Measurements from ENCODE around the gene DRD2.

Gene DRD2

DNA sequence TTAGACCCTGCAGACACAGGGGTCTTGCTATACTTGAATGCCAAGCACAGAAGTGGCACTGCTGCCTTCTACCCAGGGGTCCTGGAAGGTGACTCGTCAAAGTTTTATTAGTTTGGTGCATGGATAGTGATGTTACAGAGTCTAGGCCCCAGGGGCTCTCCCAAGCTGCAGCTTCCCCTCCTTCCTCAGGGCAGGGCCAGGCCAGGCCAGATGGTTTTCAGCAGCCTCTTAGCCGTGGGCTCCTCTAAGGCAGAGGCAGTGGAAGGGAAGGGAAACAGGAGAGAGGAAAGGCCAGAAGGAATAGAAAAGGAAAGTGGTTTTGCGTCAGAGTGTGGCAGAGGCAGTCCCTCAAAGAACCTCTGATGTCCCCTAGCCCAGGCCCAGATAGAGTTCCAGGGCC lies 65.7 kb downstream of the DRD2 start:
- peaks cover 3% of the 10 kb centered on the region for H3K4me1 ChIP-seq (ENCODE audit: insufficient read depth, insufficient read length)
- no peak for DNase-seq (ENCODE audit: low read depth, low spot score)
- TF ChIP-seq YY1 (IDR thresholded peaks at IDR 0.05; ENCODE audit: insufficient read depth, insufficient read length) (no peak), ZNF274 (IDR thresholded peaks at IDR 0.05; ENCODE audit: low read depth, low read length) (no peak), SUZ12 (IDR thresholded peaks at IDR 0.05; ENCODE audit: extremely low read depth, insufficient read depth, insufficient read length) (no peak)
- no peak overlapping the region for H3K9ac ChIP-seq (ENCODE audit: insufficient read length, low read depth)
- no peaks in the 10 kb centered on the region for H3K36me3 ChIP-seq (ENCODE audit: insufficient read depth, insufficient read length, low read length)
- no peak overlapping the region for H3K4me3 ChIP-seq (ENCODE audit: insufficient read length, low read depth)
- no peaks in the 10 kb centered on the region for H3K9me3 ChIP-seq (ENCODE audit: insufficient read depth, low read length)
- no peaks in the 10 kb centered on the region for H3K27me3 ChIP-seq (ENCODE audit: insufficient read depth, insufficient read length)

DNA sequence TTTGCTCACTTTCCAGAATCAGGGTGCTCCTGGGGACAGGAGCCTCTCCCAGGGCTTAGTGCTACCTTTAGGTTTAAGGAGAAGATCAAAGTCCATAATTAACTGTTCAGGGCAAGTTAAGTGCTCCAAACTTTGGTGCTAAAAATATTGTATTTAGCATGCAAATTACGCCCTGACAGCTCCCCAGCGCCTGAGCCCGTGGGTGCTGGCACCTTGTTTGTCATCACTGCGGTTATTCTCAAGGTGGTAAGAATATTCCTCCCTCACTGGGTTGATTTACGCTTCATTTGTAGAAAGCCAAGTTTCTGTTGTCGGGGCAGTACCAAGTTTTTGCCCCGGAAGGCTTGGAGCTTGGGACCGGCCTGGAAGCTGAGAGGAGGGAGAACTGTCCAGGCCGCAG lies 66.3 kb downstream of the DRD2 start:
- H3K9me3 ChIP-seq (ENCODE audit: insufficient read depth, low read length) = no peaks in the 10 kb centered on the region
- no peak overlapping the region for H3K9ac ChIP-seq (ENCODE audit: insufficient read length, low read depth)
- no peak for DNase-seq (ENCODE audit: low read depth, low spot score)
- H3K4me3 ChIP-seq (ENCODE audit: insufficient read length, low read depth) = no peak overlapping the region
- TF ChIP-seq ZNF274 (IDR thresholded peaks at IDR 0.05; ENCODE audit: low read depth, low read length) (no peak), SUZ12 (IDR thresholded peaks at IDR 0.05; ENCODE audit: extremely low read depth, insufficient read depth, insufficient read length) (no peak), YY1 (IDR thresholded peaks at IDR 0.05; ENCODE audit: insufficient read depth, insufficient read length) (no peak)
- no peaks in the 10 kb centered on the region for H3K36me3 ChIP-seq (ENCODE audit: insufficient read depth, insufficient read length, low read length)
- H3K4me1 ChIP-seq (ENCODE audit: insufficient read depth, insufficient read length) = peaks cover 3% of the 10 kb centered on the region
- H3K27me3 ChIP-seq (ENCODE audit: insufficient read depth, insufficient read length) = peaks cover 5% of the 10 kb centered on the region

DNA sequence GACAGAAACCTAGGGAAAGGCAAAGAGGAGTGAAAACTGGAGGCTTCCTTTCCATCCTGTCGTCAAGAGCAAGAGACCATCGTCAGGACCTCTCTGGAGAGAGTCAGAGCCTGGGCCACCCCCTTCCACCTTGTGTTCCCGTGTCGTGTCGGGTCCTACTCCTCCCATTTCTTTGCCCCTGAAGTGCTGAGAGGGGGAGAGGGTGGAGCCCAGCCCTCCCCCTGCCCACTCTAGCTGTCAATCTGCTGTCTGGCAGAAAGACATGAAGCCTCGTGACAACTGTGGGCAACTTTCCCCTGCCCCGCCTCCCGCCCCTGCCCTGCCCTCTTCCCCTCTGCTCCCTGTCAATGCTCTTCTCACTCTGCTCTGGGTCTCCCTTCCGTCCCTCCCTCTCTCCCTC lies 67.0 kb downstream of the DRD2 start:
- Histone ChIP-seq H3K9ac (ENCODE audit: insufficient read length, low read depth) (no peak overlapping the region), H3K27me3 (ENCODE audit: insufficient read depth, insufficient read length) (peaks cover 7% of the 10 kb centered on the region), H3K4me3 (ENCODE audit: insufficient read length, low read depth) (no peak overlapping the region), H3K36me3 (ENCODE audit: insufficient read depth, insufficient read length, low read length) (no peaks in the 10 kb centered on the region), H3K9me3 (ENCODE audit: insufficient read depth, low read length) (no peaks in the 10 kb centered on the region), H3K4me1 (ENCODE audit: insufficient read depth, insufficient read length) (peaks cover 3% of the 10 kb centered on the region)
- TF ChIP-seq ZNF274 (IDR thresholded peaks at IDR 0.05; ENCODE audit: low read depth, low read length) (no peak), SUZ12 (IDR thresholded peaks at IDR 0.05; ENCODE audit: extremely low read depth, insufficient read depth, insufficient read length) (no peak), YY1 (IDR thresholded peaks at IDR 0.05; ENCODE audit: insufficient read depth, insufficient read length) (no peak)
- no peak for DNase-seq (ENCODE audit: low read depth, low spot score)

DNA sequence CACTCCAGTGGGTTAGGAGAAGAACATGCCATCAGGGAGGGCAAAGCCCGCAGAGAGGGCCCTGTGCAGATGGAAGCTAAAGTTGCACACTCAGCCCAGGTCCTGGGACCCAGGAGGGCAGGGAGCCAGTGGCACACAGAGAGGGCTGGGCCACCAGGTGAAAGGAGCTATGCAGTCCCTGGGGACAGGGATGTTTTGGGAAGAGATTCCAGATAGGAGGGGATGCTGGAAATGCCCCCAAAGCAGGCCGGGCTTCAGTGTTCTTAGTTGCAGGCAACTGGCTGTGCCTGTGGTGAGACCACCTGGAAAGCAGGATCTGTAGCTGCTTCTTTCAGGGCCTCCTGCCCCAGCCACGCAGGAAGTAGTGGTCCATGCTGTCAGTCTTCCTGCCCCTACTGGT lies 68.0 kb downstream of the DRD2 start:
- Histone ChIP-seq H3K4me3 (ENCODE audit: insufficient read length, low read depth) (no peak overlapping the region), H3K9ac (ENCODE audit: insufficient read length, low read depth) (no peak overlapping the region), H3K9me3 (ENCODE audit: insufficient read depth, low read length) (no peaks in the 10 kb centered on the region), H3K36me3 (ENCODE audit: insufficient read depth, insufficient read length, low read length) (no peaks in the 10 kb centered on the region), H3K27me3 (ENCODE audit: insufficient read depth, insufficient read length) (peaks cover 10% of the 10 kb centered on the region), H3K4me1 (ENCODE audit: insufficient read depth, insufficient read length) (peaks cover 3% of the 10 kb centered on the region)
- DNase-seq (ENCODE audit: low read depth, low spot score) = no peak
- TF ChIP-seq SUZ12 (IDR thresholded peaks at IDR 0.05; ENCODE audit: extremely low read depth, insufficient read depth, insufficient read length) (no peak), YY1 (IDR thresholded peaks at IDR 0.05; ENCODE audit: insufficient read depth, insufficient read length) (no peak), ZNF274 (IDR thresholded peaks at IDR 0.05; ENCODE audit: low read depth, low read length) (no peak)

DNA sequence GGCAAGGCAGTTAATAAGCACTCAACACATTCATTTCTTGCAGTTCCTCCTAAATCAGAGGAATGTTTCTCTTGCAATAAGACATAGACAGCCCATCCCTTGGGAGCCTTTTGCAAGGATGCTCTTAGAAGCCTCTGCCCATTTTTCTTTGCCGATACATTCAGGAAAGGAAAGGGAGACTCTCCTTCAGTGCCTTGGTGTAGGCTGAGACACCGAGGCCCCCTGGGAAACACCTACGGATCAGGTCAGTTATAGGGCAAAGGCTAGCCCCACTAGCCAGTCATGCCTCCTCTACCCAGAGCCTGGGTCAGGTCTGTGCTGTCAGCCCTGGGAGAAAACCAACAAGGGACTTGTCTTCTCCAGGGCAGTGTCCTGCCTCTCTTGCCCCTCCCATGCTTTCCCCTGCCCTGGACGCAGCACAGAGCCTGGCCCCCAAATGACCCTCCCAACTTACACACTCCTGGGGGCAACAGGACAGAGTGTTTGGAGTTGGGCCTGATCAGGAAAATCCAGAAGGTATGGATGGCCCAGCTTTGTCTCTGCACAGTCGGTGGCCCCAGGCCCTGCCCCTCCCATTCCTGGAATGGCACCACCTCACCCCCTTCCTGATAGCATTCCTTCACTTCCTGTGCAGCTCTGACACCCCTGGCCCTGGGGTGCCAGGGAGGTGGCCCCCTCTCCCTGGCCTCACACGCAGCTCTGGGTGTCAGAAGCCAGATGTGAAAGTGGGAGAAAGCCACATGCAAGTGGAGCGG lies 69.3 kb downstream of the DRD2 start:
- Histone ChIP-seq H3K27me3 (ENCODE audit: insufficient read depth, insufficient read length) (peaks cover 10% of the 10 kb centered on the region), H3K4me1 (ENCODE audit: insufficient read depth, insufficient read length) (peaks cover 3% of the 10 kb centered on the region), H3K4me3 (ENCODE audit: insufficient read length, low read depth) (no peak overlapping the region), H3K9me3 (ENCODE audit: insufficient read depth, low read length) (no peaks in the 10 kb centered on the region), H3K36me3 (ENCODE audit: insufficient read depth, insufficient read length, low read length) (no peaks in the 10 kb centered on the region), H3K9ac (ENCODE audit: insufficient read length, low read depth) (no peak overlapping the region)
- DNase-seq (ENCODE audit: low read depth, low spot score) = no peak
- TF ChIP-seq YY1 (IDR thresholded peaks at IDR 0.05; ENCODE audit: insufficient read depth, insufficient read length) (no peak), ZNF274 (IDR thresholded peaks at IDR 0.05; ENCODE audit: low read depth, low read length) (no peak), SUZ12 (IDR thresholded peaks at IDR 0.05; ENCODE audit: extremely low read depth, insufficient read depth, insufficient read length) (no peak)

DNA sequence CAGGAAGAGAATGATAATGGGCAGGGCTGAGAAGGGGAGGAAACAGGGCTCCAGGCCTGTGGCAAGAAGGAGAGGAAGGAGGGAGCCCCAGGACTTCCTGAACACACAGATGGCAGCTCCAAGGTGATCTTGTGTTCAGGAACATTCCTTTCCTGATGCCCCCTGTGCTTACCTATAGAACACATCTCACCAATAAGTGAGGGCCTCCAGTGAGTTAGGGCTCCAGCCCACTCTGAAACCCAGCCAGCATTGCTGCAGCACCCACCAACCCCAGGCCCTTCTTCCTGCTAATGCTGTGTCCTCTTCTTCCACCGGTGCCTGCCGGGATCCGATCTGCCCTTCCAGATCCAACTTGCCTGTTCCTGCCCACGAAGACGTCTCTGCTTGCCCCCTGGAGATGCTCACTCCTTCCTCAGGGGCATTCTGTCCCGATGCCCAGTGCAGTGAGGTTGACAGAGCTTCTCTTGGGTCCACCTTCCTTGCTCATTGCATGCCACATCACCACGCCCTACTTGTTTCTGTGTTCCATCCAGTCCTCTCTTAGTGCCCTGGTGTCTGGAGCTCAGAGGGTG lies 70.3 kb downstream of the DRD2 start:
- H3K9ac ChIP-seq (ENCODE audit: insufficient read length, low read depth) = no peak overlapping the region
- H3K4me1 ChIP-seq (ENCODE audit: insufficient read depth, insufficient read length) = peaks cover 3% of the 10 kb centered on the region
- H3K9me3 ChIP-seq (ENCODE audit: insufficient read depth, low read length) = no peaks in the 10 kb centered on the region
- H3K27me3 ChIP-seq (ENCODE audit: insufficient read depth, insufficient read length) = peaks cover 10% of the 10 kb centered on the region
- TF ChIP-seq YY1 (IDR thresholded peaks at IDR 0.05; ENCODE audit: insufficient read depth, insufficient read length) (no peak), ZNF274 (IDR thresholded peaks at IDR 0.05; ENCODE audit: low read depth, low read length) (no peak), SUZ12 (IDR thresholded peaks at IDR 0.05; ENCODE audit: extremely low read depth, insufficient read depth, insufficient read length) (no peak)
- DNase-seq (ENCODE audit: low read depth, low spot score) = no peak
- H3K36me3 ChIP-seq (ENCODE audit: insufficient read depth, insufficient read length, low read length) = no peaks in the 10 kb centered on the region
- H3K4me3 ChIP-seq (ENCODE audit: insufficient read length, low read depth) = no peak overlapping the region

DNA sequence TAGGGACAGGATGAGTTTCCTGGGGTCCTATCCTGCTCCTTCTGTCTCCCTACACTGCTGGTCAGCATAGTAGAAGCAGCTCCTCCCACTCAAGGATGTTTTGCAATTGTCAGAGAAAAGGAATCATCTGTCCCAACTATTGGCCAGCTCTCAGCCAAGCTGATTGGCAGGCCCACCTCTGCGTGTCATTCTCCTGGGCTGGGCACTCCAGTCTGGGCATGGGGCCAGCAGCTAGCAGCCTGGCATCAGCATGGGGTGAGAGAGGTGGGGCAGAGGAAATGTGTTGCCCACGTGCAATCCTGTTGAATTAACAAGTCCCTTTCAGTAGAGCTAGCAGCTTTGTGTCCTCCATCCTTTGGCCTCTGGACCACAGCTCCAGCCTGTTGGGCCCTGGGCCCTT lies 73.5 kb downstream of the DRD2 start:
- Histone ChIP-seq H3K4me3 (ENCODE audit: insufficient read length, low read depth) (no peak overlapping the region), H3K36me3 (ENCODE audit: insufficient read depth, insufficient read length, low read length) (no peaks in the 10 kb centered on the region), H3K27me3 (ENCODE audit: insufficient read depth, insufficient read length) (peaks cover 10% of the 10 kb centered on the region), H3K9ac (ENCODE audit: insufficient read length, low read depth) (no peak overlapping the region), H3K9me3 (ENCODE audit: insufficient read depth, low read length) (no peaks in the 10 kb centered on the region), H3K4me1 (ENCODE audit: insufficient read depth, insufficient read length) (peaks cover 6% of the 10 kb centered on the region)
- TF ChIP-seq SUZ12 (IDR thresholded peaks at IDR 0.05; ENCODE audit: extremely low read depth, insufficient read depth, insufficient read length) = no peak
- no peak for TF ChIP-seq YY1 (IDR thresholded peaks at IDR 0.05; ENCODE audit: insufficient read depth, insufficient read length)
- TF ChIP-seq ZNF274 (IDR thresholded peaks at IDR 0.05; ENCODE audit: low read depth, low read length) = no peak
- DNase-seq (ENCODE audit: low read depth, low spot score) = no peak
